GM12892 (cell line): ENCODE measurements around the gene CLUH.

ENCODE experiments used
- POLR2A ChIP-seq: IDR thresholded peaks from 2 replicates; pipeline ENCODE4 v1.6.1; 2011; ENCODE audit warnings: low read depth, low read length, control low read depth
- POLR2AphosphoS5 ChIP-seq: IDR thresholded peaks from 2 replicates; pipeline ENCODE4 v1.6.1; 2011; ENCODE audit warnings: low read depth, low read length, control low read depth
- TAF1 ChIP-seq: IDR thresholded peaks from 2 replicates; pipeline ENCODE4 v1.6.1; 2011; ENCODE audit warnings: low read depth, mild to moderate bottlenecking, control low read depth, low read length, borderline replicate concordance

- TF ChIP-seq TAF1 (no peak), POLR2A (no peak), POLR2AphosphoS5 (no peak)
Measured at GRCh38 chr17:2705263-2705662, 6.3 kb downstream of the CLUH start.
